Transverse colon (tissue), 4 donors: Measurements from ENCODE around the gene GPSM1. TPM values are rescaled to one million over a fixed set of nuclear protein-coding genes. Genes with fewer than 3 reads are reported as not detected.

Experiments used
- DNase-seq: peaks from one replicate; pipeline ENCODE4 v3.0.0-alpha.2; 2019
- H3K27ac ChIP-seq, 4 donors: fragments of 200-600 bp; sonication (generic); 2 replicates each; pipeline ENCODE4 v1.5.1; 2016 to 2018; ENCODE audit warnings: inconsistent platforms in 4 of 4
- H3K27me3 ChIP-seq: fragments of 200-600 bp; sonication (generic); 2 replicates; pipeline ENCODE4 v1.5.1; 2017; ENCODE audit warnings: inconsistent platforms
- H3K36me3 ChIP-seq, 4 donors: fragments of 200-600 bp; sonication (generic); 2 replicates each; pipeline ENCODE4 v1.5.1; 2017 to 2019; ENCODE audit warnings: inconsistent platforms in 4 of 4
- H3K4me1 ChIP-seq, 4 donors: fragments of 200-600 bp; sonication (generic); 2 replicates each; pipeline ENCODE4 v1.5.1; 2017 to 2020; ENCODE audit warnings: inconsistent platforms in 4 of 4
- H3K4me3 ChIP-seq, 4 donors: fragments of 200-600 bp; sonication (generic); 1 replicate in 1 of 4; 2 replicates in 3 of 4; pipeline versions ENCODE4 v1.5.1 to v1.6.1; 2017 to 2019; ENCODE audit warnings: inconsistent platforms in 4 of 4
- H3K9me3 ChIP-seq, 2 donors: fragments of 200-600 bp; sonication (generic); 2 replicates each; pipeline ENCODE4 v1.5.1; 2017 to 2019; ENCODE audit warnings: inconsistent platforms in 2 of 2
- CTCF ChIP-seq, 5 experiments: fragments of 200-600 bp in 3 of 5; fragments of 450-650 bp in 2 of 5; sonication (generic) in 3 of 5; IDR thresholded peaks; 1 replicate in 2 of 5; 2 replicates in 3 of 5; pipeline ENCODE4 v1.5.1; 2016 to 2017; ENCODE audit warnings: antibody characterized with exemption in 5 of 5, inconsistent platforms in 3 of 5, mild to moderate bottlenecking in 2 of 5, moderate library complexity in 1 of 5
- EP300 ChIP-seq: sonication (generic); formaldehyde crosslinking; IDR thresholded peaks from one replicate; pipeline ENCODE4 v1.6.1; 2017; ENCODE audit warnings: antibody characterized with exemption, low read depth
- POLR2A ChIP-seq: fragments of 450-650 bp; IDR thresholded peaks from one replicate; pipeline ENCODE4 v1.6.1; 2016; ENCODE audit warnings: antibody characterized with exemption, mild to moderate bottlenecking, moderate library complexity
- POLR2AphosphoS5 ChIP-seq, 3 donors: sonication (generic); formaldehyde crosslinking; IDR thresholded peaks; one replicate each; pipeline ENCODE4 v1.6.1; 2016; ENCODE audit warnings: antibody characterized with exemption in 3 of 3
- WGBS, 2 donors: methylation state at CpG; one replicate each; pipeline ENCODE4 v1.1.5; 2018; ENCODE audit warnings: low coverage in 1 of 2; 5-methylcytosine and 5-hydroxymethylcytosine counted together
- in situ Hi-C, 4 donors: fragments of 200-750 bp; cut with MboI; loops; one replicate each; pipeline versions ENCODE4 v1.15.0 to v1.15.1; 2017; ENCODE audit warnings: low sequenced_read_pairs in 3 of 4, low pct_ligation_motif_present in 1 of 4, low pct_unique_long_range_greater_than_20kb in 1 of 4
- intact Hi-C: fragments of 100-400 bp; cut with DNase I; formaldehyde crosslinking; loops from one replicate; pipeline ENCODE4 v1.15.1; 2023; ENCODE audit warnings: low total_unique reads
- total RNA-seq, 4 donors: library from RNA; depleted of rRNA; stranded (reverse); fragments of >200 nt; gene quantifications; one replicate each; pipeline ENCODE4 v1.1.0, GENCODE V29; 2016

GPSM1 gene
- total RNA-seq, 4 donors from 2014 or later: 2.3 to 8.6 (median 7.0) TPM

- Histone ChIP-seq H3K4me1 (peaks cover 0 to 7% (median 0%) of the 10 kb centered on the region in 4 donors), H3K27ac (no peak overlapping the region), H3K27me3 (peaks cover 22% of the 10 kb centered on the region), H3K36me3 (no peaks in the 10 kb centered on the region), H3K4me3 (no peak overlapping the region), H3K9me3 (no peaks in the 10 kb centered on the region)
- in situ Hi-C loops (no loop called here), intact Hi-C loops (no loop called here)
- no peak for DNase-seq
- TF ChIP-seq POLR2A (no peak), CTCF (IDR thresholded peaks at IDR 0.05) (no peak), POLR2AphosphoS5 (IDR thresholded peaks at IDR 0.05) (no peak), EP300 (no peak)
- WGBS, 2 donors: 16 to 37% methylated on average over 5 to 34 of the region's 34 CpGs
Measured at GRCh38 chr9:136306211-136307208, 20.8 kb upstream of the GPSM1 start.

GRCh38 chr9:136307215-136307750 is 20.1 kb upstream of the GPSM1 start:
- 57 to 65% methylated on average over 4 of the region's 4 CpGs for WGBS, 2 donors
- Histone ChIP-seq H3K9me3 (no peaks in the 10 kb centered on the region), H3K4me1 (peaks cover 0 to 10% (median 3%) of the 10 kb centered on the region in 4 donors), H3K4me3 (no peak overlapping the region), H3K36me3 (no peaks in the 10 kb centered on the region), H3K27ac (no peak overlapping the region), H3K27me3 (peaks cover 25% of the 10 kb centered on the region)
- intact Hi-C loops: no loop called here
- in situ Hi-C loops: no loop called here
- TF ChIP-seq POLR2AphosphoS5 (IDR thresholded peaks at IDR 0.05) (no peak), EP300 (no peak), POLR2A (no peak), CTCF (IDR thresholded peaks at IDR 0.05) (no peak)
- DNase-seq: no peak

- TF ChIP-seq EP300 (no peak), POLR2A (no peak)
- H3K4me3 ChIP-seq: no peak overlapping the region
- H3K9me3 ChIP-seq: no peaks in the 10 kb centered on the region
Measured at GRCh38 chr9:136308006-136308701, 19.2 kb upstream of the GPSM1 start.

GRCh38 chr9:136308702-136309053 is 18.7 kb upstream of the GPSM1 start:
- DNase-seq: no peak
- Histone ChIP-seq H3K36me3 (no peaks in the 10 kb centered on the region), H3K27me3 (peaks cover 25% of the 10 kb centered on the region), H3K4me3 (no peak overlapping the region), H3K4me1 (peaks cover 0 to 10% (median 3%) of the 10 kb centered on the region in 4 donors), H3K9me3 (no peaks in the 10 kb centered on the region), H3K27ac (no peak overlapping the region)
- in situ Hi-C loops: no loop called here
- intact Hi-C loops: no loop called here
- no peak for TF ChIP-seq POLR2A
- TF ChIP-seq POLR2AphosphoS5 (IDR thresholded peaks at IDR 0.05): no peak

More at GRCh38 chr9:136308006-136308701, 19.2 kb upstream of the GPSM1 start:
- Histone ChIP-seq H3K4me1 (peaks cover 0 to 10% (median 3%) of the 10 kb centered on the region in 4 donors), H3K27me3 (peaks cover 25% of the 10 kb centered on the region), H3K36me3 (no peaks in the 10 kb centered on the region), H3K27ac (no peak overlapping the region)
- in situ Hi-C loops: no loop called here
- intact Hi-C loops: no loop called here
- WGBS, 2 donors: 83 to 95% methylated on average over 3 to 4 of the region's 4 CpGs
- DNase-seq: no peak
